Stimulated activated naive CD8-positive, alpha-beta T cell treated with anti-CD3 and anti-CD28 coated beads, Interleukin-15, amount 100 ng/mL, for 72 hours (primary cell): ENCODE measurements around the gene KCNK17.

Experiments used
- ATAC-seq: fragments of 150-1000 bp; cut with Tn5 transposase; 2 replicates; pipeline ENCODE4 v1.10.0; 2021; ENCODE audit warnings: mild to moderate bottlenecking, moderate library complexity
- DNase-seq, 2 donors: peaks; one replicate each; pipeline ENCODE4 v3.0.0; 2021 to 2022
- H3K27ac Mint-ChIP-seq, 2 donors: one replicate each; pipeline ENCODE4 v1.8.0; 2022; ENCODE audit warnings: mild to moderate bottlenecking in 2 of 2, mixed read lengths in 2 of 2, moderate library complexity in 2 of 2
- H3K27me3 Mint-ChIP-seq: one replicate; pipeline ENCODE4 v1.8.0; 2022; ENCODE audit warnings: mixed read lengths
- H3K4me1 Mint-ChIP-seq: one replicate; pipeline ENCODE4 v1.8.0; 2022; ENCODE audit warnings: mild to moderate bottlenecking, mixed read lengths
- H3K4me3 Mint-ChIP-seq, 2 donors: one replicate each; pipeline ENCODE4 v1.8.0; 2022; ENCODE audit warnings: mild to moderate bottlenecking in 2 of 2, mixed read lengths in 2 of 2, moderate library complexity in 1 of 2
- H3K9me3 Mint-ChIP-seq, 2 donors: one replicate each; pipeline ENCODE4 v1.8.0; 2022; ENCODE audit warnings: mixed read lengths in 2 of 2

KCNK17 gene

DNA sequence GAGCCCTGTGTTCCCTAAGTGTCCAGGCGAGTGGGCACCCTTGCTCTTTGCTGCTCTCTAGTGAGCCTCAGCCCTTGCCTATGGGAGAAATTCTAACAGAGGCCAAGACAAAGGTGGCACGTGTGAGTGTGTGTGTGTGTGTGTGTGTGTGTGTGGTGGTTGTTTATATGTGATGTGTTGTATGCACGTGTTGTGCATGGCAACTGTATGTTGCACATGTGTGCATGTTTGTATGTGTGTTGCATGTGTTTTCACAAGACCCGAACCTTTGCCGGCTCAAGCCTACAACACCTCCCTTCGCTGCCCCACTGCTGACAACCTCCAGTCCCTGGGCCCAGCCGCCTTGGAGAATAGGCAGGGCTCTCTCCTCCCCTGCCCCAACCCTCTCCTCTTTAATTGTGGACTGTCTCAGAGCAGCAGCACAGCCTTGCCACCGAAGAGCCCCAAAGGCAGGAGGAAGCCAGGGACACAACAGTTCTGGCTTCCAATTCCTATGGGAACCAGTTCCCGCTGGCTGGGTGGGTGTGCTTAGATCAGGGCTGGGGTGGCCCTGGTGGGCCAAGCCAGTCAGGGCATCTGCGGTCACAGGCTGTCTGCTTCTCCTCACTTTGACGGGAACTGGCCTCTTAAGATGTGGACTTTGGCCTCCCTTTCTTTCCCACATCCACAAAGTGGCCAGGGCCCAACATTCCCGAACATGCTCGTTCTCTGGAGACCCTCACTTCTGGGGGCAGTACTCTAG, 5.6 kb upstream of the KCNK17 start:
- ATAC-seq, result no peak
- peaks cover 67% of the 10 kb centered on the region for H3K27me3 Mint-ChIP-seq
- peaks cover 4% of the 10 kb centered on the region for H3K4me1 Mint-ChIP-seq
- H3K27ac Mint-ChIP-seq, result no peak overlapping the region
- H3K4me3 Mint-ChIP-seq, result no peak overlapping the region
- no peaks in the 10 kb centered on the region for H3K9me3 Mint-ChIP-seq
- DNase-seq, result no peak

DNA sequence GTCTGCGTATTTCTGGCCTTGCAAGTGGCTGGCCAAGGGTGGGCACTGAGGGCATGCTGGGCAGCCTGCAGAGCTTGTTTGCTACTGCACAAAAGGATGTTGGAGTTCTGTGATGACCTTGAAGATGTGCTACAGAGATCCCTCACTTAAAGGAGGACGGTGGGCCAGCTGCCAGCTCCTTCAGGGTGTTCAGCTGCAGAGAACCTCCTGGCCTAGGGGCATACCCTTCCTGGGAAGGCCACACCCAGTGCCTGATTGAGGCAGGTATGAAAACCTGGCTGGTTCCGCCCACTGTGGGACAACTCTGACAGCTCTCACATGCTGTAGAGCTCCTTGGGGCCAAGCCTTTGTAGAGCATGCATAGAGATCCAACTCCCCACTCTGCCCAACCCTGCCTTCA, 3.0 kb upstream of the KCNK17 start:
- DNase-seq (no peak), ATAC-seq (no peak)
- no peak overlapping the region for H3K27ac Mint-ChIP-seq
- H3K4me3 Mint-ChIP-seq, result no peak overlapping the region
- H3K9me3 Mint-ChIP-seq, result no peaks in the 10 kb centered on the region
- H3K4me1 Mint-ChIP-seq, result peaks cover 25% of the 10 kb centered on the region
- H3K27me3 Mint-ChIP-seq, result peaks cover 90% of the 10 kb centered on the region

- DNase-seq (peak in 1 of 2 donors; percentile 13), ATAC-seq (peak; percentile 24)
- H3K27me3 Mint-ChIP-seq, result peaks cover 87% of the 10 kb centered on the region
- H3K27ac Mint-ChIP-seq, result no peak overlapping the region
- no peaks in the 10 kb centered on the region for H3K9me3 Mint-ChIP-seq
- peaks cover 30% of the 10 kb centered on the region for H3K4me1 Mint-ChIP-seq
- H3K4me3 Mint-ChIP-seq, result peak overlapping the region; percentile 62 to 74
Observed at GRCh38 chr6:39313526-39314272, 520 bp downstream of the KCNK17 start.

GRCh38 chr6:39312912-39313525, 1.2 kb downstream of the KCNK17 start:
- no peaks in the 10 kb centered on the region for H3K9me3 Mint-ChIP-seq
- peaks cover 30% of the 10 kb centered on the region for H3K4me1 Mint-ChIP-seq
- H3K27ac Mint-ChIP-seq, result no peak overlapping the region
- H3K27me3 Mint-ChIP-seq, result peaks cover 82% of the 10 kb centered on the region
- ATAC-seq (peak; percentile 21), DNase-seq (no peak)
- peak overlapping the region; percentile 62 to 74 for H3K4me3 Mint-ChIP-seq

GRCh38 chr6:39310542-39310941, 3.7 kb downstream of the KCNK17 start:
- no peaks in the 10 kb centered on the region for H3K9me3 Mint-ChIP-seq
- H3K27ac Mint-ChIP-seq, result no peak overlapping the region
- ATAC-seq (no peak), DNase-seq (no peak)
- H3K4me3 Mint-ChIP-seq, result no peak overlapping the region
- H3K27me3 Mint-ChIP-seq, result peaks cover 57% of the 10 kb centered on the region
- peaks cover 30% of the 10 kb centered on the region for H3K4me1 Mint-ChIP-seq

DNA sequence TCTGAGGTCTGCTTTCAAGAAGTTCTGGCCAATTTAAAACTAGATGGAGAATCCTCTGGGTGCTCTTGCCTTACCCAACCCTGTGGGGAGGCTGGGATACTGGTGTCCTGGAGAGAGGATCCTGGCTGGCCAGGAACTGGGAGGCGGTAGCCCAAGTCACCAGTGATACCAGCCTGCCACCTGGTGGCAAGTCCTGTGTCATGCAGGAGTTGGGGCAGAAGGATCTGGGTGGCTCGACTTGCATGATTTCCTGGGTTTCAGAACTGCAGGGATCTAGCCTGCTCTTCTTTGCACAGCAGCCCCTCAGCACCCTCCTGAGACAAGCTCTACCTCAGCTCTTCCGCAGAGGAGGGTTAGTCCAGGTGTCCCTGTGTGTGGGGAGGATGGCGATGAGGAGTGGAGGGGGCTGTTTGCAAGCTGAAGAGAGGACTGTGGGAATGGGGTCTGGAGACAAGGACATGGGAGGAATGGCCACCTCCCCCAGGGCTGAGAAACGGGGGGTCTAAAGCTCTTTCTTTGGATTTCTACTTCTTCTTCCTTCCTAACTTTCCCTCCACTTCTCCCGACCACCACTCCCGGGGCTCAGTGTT, 4.2 kb downstream of the KCNK17 start:
- ATAC-seq, result peak; percentile 52
- Mint-ChIP-seq H3K9me3 (no peaks in the 10 kb centered on the region), H3K27ac (no peak overlapping the region), H3K27me3 (peaks cover 52% of the 10 kb centered on the region), H3K4me1 (peaks cover 28% of the 10 kb centered on the region), H3K4me3 (no peak overlapping the region)
- peak; percentile 60 for DNase-seq

- Mint-ChIP-seq H3K9me3 (no peaks in the 10 kb centered on the region), H3K27ac (peak overlapping the region in 1 of 2 donors; percentile 53), H3K4me3 (no peak overlapping the region), H3K27me3 (peaks cover 26% of the 10 kb centered on the region), H3K4me1 (peaks cover 13% of the 10 kb centered on the region)
- ATAC-seq, result no peak
- no peak for DNase-seq
Observed at GRCh38 chr6:39307462-39307861, 6.8 kb downstream of the KCNK17 start.

DNA sequence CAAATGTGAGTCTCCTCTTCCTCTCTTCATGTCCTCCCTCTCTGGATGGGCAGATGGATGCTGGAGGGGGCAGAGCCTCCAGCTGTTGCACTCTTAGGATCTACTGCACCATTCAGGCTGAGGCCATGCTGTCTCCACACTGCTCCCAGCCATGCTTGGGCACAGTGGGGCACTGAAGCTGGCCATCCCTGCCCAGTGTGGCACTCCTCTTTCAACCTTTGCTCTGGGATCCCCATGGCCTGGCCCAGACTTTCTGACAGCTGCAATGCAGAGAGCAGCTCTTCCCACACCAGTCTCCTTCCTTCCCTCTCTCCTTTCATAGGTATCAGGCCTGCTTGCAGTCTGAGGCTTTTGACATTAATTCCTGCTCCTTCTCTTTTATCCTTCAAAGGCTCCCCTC, 9.3 kb downstream of the KCNK17 start:
- Mint-ChIP-seq H3K4me1 (peaks cover 13% of the 10 kb centered on the region), H3K9me3 (no peaks in the 10 kb centered on the region), H3K4me3 (no peak overlapping the region), H3K27ac (no peak overlapping the region), H3K27me3 (peaks cover 3% of the 10 kb centered on the region)
- DNase-seq, result no peak
- no peak for ATAC-seq

- H3K4me3 Mint-ChIP-seq, result no peak overlapping the region
- H3K27ac Mint-ChIP-seq, result no peak overlapping the region
- ATAC-seq (peak; percentile 35), DNase-seq (no peak)
- H3K4me1 Mint-ChIP-seq, result peaks cover 11% of the 10 kb centered on the region
- H3K27me3 Mint-ChIP-seq, result no peaks in the 10 kb centered on the region
- no peaks in the 10 kb centered on the region for H3K9me3 Mint-ChIP-seq
Observed at GRCh38 chr6:39303425-39304153, 10.6 kb downstream of the KCNK17 start.

DNA sequence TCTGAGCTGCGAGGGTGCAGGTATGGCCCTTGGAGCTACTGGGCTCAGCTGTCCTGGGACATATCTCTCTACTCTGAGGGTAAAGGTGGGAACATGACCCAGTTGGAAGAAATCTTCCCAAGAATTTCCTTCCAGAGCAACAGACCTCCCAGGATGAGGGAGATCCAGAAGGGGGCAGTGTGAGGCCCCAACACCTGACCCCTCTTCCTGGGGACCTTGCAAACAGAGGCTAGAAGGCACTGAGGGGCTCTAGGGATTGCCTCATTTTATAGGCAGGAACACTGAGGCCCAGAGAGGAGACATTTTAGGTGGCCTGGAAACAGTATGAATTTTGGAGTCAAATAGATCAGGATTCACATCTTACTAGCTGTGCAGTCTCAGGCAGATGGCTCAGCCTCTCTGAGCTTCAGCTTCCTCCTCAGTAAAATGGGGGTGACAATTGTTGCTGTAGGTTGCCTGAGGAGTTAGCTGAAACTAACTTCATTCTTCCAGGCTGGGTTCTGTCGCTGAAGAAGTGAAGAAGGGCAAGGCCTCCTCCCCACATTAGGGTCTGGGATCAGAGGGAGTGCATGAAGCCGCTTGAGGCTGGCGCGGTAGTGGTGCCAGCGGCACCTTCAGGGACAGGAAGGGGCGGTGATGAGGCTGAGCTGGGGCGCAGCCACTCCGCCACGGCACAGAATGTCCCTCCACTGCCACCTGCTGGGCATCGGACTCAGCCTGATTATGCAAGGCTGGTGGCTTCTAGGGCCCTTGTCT, 11.4 kb downstream of the KCNK17 start:
- peak overlapping the region; percentile 53 to 58 for H3K4me3 Mint-ChIP-seq
- peak; percentile 84 to 86 for DNase-seq
- peak overlapping the region in 1 of 2 donors; percentile 27 for H3K27ac Mint-ChIP-seq
- no peaks in the 10 kb centered on the region for H3K9me3 Mint-ChIP-seq
- no peaks in the 10 kb centered on the region for H3K27me3 Mint-ChIP-seq
- ATAC-seq, result peak; percentile 95
- peaks cover 11% of the 10 kb centered on the region for H3K4me1 Mint-ChIP-seq

GRCh38 chr6:39302011-39302410, 12.2 kb downstream of the KCNK17 start:
- H3K4me3 Mint-ChIP-seq, result no peak overlapping the region
- H3K9me3 Mint-ChIP-seq, result no peaks in the 10 kb centered on the region
- ATAC-seq (no peak), DNase-seq (no peak)
- peaks cover 11% of the 10 kb centered on the region for H3K4me1 Mint-ChIP-seq
- no peak overlapping the region for H3K27ac Mint-ChIP-seq
- no peaks in the 10 kb centered on the region for H3K27me3 Mint-ChIP-seq

GRCh38 chr6:39301606-39302005, 12.6 kb downstream of the KCNK17 start:
- DNase-seq (no peak), ATAC-seq (no peak)
- Mint-ChIP-seq H3K4me3 (no peak overlapping the region), H3K27ac (peak overlapping the region; percentile 57 to 60), H3K9me3 (no peaks in the 10 kb centered on the region), H3K27me3 (no peaks in the 10 kb centered on the region), H3K4me1 (peaks cover 11% of the 10 kb centered on the region)

- ATAC-seq (no peak), DNase-seq (no peak)
- Mint-ChIP-seq H3K27ac (no peak overlapping the region), H3K9me3 (no peaks in the 10 kb centered on the region), H3K4me1 (peaks cover 11% of the 10 kb centered on the region), H3K27me3 (no peaks in the 10 kb centered on the region), H3K4me3 (no peak overlapping the region)
Observed at GRCh38 chr6:39300739-39301138, 13.5 kb downstream of the KCNK17 start.

DNA sequence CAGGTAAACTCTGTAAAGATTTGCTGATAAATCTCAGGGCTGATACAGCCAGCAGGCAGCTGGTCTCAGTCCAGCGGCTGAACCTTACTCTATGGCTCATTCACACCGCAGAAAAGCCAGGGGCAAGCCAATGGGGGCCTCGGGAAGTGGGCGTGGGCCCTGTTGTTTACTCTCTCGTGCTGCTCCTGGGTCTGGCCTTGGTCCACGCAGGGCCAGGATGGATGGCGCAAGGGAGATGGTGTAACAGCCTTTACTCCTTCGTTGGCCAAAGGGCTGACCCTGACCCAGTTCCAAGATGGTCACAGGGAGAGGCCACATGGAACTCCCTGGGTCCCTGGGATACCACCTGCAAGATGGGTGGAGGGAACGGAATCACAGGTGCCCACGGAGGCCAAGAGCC, 16.2 kb downstream of the KCNK17 start:
- Mint-ChIP-seq H3K4me1 (peaks cover 18% of the 10 kb centered on the region), H3K27ac (no peak overlapping the region), H3K4me3 (no peak overlapping the region), H3K9me3 (no peaks in the 10 kb centered on the region), H3K27me3 (peaks cover 4% of the 10 kb centered on the region)
- ATAC-seq (no peak), DNase-seq (no peak)
